GM19193 (cell line): ENCODE results near the gene P2RY2.

Experiments
- POLR2A ChIP-seq: IDR thresholded peaks from 4 replicates; pipeline ENCODE4 v1.6.1; 2011; ENCODE audit not compliant: insufficient read depth, insufficient read length; ENCODE audit errors: extremely low read depth

Gene P2RY2

DNA sequence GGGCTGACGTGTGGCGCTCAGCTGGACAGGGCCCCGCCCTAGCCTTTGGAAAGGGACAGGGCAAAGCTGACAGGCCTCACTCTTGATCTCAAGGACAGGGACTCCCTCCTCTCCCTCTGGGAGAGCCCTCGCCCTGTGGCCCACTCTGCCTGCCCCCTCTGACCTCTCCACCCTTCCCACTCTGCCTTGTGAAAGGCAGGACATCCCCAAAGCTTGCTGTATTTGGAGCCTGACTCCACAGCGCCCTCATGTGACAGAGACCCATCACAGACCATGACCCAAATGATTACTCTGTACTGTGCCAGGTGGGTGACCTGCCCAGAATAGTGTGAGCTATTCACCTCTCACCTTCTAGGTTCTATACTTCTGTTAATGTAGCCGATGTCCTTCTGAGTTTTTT is 18.8 kb downstream of the P2RY2 start:
- TF ChIP-seq POLR2A: no peak

DNA sequence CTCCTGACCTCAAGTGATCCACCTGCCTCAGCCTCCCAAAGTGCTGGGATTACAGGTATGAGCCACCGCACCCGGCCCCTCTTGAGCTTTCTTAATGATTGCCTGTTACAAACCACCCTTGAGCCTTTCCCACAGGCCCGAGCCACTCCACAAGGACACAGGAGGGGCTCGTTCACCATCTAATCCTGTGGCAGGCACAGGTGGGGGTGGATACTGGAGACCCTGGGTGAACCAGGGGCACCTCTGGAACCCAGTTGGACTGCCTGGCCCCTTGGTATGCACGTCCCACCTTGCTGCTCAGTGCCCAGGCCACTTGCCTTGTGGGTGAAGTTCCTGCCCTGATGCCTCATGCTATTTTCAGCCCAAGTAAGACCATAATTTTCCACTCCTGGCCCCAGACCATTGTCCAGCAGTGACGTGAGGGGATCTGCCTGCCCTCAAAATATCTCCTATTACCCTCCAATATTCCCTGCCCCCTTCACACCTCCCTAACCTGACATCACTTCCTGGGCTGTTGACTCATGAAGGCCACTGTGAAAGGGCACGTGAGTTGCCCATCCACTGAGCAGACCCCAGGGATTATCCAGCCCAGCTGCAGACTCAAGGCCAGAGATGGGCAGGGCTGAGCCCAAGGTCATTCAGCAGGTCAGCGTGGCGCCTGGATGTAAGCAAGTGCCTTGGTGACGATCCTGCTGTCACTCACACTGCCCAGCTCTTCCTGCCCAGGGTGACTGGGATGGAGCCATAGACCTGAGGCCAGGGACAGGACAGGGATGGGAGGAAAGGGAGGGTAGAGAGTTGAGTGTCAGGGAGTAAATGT is 19.6 kb downstream of the P2RY2 start:
- no peak for TF ChIP-seq POLR2A

DNA sequence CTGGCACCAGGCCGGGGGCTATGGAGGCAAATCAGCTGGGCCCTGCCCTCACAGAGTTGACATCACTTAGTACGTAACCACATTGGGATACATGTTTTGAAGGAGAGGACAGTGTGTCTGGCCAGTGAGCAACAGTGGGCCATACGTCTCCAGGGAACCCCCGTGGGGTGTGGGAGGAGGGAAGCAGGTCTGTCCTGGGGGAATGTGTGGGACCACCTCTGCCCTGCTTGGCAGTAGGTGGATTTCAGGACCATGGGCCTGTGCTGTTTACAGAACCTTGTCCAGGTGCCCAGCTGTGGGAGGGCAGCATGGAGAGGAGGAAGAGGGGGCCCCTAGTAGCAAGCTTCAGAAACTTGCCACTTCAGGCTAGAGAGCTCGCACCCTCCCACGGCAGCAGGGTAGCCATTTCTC is 21.0 kb downstream of the P2RY2 start:
- no peak for TF ChIP-seq POLR2A

DNA sequence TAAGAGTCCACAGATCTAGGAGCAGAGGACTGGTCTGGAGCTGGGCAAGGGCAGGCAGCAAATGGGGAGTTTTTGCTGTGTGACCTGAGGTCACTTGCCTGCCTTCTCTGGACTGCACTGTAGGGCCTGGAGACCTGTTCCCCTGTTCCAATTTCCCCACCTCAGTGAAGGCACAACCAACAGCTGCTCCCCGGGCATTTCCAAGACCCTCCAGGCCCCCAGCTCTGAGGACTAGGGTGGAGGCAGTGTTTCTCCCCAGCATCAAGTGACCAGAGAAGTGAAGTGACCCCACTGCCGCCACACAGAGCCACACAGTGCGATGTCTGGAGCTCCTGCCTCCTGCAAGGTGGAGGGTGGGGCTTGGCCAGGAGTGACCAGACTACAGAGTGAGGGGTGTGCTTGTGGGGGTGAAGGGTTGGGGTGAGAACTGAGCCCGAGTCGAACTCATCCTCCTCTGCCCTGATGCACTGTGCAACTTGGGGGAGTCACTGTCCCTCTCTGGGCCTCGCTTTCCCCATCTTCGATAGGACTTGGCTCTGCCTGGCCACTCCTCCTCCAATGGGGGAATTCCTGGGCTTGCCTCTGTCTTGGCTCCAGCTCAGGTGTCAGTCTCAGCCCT is 21.6 kb downstream of the P2RY2 start:
- TF ChIP-seq POLR2A: no peak

DNA sequence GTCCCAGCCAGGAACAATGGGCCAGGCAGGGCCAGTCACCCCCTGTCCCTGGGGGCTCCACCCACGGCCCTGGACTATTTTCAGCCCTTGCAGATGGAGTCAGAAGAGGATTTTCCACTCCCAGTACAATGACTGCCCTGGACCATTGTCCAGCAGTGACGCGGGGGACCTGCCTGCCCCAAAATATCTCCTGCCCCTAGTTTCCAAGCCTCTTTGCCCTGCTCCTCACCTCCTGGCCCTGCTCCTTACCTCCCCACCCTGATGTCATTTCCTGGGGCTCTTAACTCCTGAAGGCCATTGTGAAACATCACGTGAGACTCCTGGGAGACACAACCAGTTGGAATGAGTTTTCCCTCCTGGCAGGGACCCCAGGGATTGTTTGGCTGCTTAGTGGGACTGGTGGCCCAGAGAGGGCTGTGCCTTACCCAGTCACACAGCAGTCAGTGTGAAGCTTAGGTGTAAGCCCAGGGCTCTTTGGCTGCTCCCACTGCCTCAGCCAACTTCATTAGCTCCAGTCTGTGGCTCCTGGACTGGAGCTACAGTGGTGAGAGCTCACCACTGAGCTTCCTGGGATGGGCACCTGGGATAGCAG is 22.2 kb downstream of the P2RY2 start:
- TF ChIP-seq POLR2A: no peak

DNA sequence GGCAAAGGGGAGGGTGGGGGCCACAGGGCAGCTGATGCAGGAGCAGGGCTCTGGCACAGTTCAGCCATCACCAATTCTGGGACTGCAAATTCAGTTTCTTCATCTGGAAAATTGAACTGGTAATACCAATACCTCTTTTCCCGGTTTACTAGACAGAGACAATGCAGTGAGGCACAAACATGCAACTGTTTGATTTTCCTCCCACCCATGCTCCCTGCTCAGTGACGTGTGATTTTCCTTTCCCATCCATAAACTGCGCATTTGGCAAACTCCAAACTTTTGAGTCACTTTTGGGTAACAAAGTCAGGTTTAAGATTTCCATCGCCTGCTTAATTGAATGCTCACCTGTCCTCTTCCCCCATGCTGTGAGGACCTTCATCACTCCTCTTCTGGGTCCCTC is 23.2 kb downstream of the P2RY2 start:
- no peak for TF ChIP-seq POLR2A

DNA sequence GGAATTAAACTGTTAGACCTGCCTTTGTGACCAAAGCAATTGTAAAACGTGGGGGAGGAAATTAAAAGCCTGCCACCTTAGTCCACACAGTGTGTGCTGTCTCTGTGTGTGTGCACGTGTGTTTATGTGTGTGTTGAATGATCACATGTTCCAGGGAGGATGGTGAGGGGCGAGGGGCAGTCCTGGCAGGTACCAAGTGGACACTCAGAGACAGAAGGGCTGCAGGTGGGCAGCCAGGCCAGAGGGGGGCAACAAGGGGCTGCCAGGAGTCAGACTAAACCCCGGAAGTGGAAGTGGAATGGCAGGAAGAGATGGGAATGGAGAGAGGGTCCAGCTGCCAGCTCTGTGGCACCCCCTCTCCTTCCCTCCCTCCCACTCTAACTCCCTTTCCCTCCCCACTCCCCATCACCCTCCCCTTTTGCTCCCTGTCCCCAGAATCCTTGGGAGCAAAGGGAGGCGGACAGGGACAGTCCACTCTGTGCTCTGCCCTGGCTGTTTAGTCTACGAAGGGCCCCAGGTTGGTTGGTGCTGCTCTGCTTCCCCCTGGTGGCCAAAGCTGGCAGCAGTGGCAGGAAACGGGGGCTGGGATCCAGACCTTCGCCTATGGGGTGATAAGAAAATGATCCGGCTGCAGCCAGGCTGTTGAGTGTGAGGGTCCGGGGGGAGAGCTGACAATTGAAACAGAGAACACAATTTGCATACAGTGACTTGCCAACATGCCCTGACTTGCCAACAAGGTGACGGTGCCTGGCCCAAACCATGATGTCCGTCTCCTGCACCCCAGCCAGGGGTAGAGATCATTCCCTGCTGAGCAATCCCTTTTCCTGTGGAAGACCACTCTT is 24.4 kb downstream of the P2RY2 start:
- TF ChIP-seq POLR2A: no peak

DNA sequence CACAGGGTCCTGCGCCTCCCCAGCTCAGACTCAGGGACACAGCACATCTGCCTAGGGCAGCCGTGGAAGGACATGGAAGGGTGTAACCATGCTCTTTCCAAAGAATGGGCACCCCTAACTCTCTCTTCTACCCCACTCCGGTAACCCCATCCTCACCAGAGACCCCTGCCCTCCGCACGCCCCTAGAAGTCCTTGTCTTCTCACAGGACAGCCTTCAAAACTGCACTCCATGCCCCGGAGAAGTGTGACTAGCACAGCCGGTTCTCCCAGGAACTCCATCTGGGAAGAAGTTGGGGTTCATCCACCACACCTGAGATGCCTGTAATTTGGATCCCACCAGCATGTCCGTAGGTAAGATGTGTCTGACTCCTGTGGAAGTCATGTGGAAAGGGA is 25.0 kb downstream of the P2RY2 start:
- TF ChIP-seq POLR2A: no peak

DNA sequence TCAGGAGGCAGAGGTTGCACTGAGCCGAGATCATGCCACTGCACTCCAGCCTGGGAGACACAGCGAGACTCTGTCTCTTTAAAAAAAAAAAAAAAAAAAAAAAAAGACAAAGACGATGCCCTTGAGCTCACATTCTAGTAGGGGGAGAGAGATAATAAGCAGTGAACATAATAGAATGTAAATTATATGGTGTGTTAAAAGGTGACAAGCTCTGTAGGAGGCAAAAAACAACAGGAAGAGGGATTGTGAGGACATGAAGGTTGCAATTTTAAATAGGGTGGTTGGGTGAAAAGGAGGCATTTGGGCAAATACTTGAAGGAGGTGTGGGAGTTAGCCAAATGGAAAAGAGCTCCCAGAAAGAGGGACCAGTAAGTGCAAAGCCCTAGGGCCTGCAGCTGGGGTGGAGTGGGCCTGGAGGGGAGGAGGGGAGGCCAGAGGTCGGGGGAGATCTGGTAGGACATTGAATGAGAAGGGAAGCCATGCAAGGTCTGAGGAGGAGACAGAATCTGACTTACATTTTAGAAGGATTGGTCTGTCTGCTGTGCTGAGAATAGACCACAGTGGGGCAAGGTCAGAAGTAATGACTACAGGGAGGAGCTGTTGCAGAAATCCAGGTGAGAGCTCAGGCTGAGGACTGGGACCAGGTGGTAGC is 26.6 kb downstream of the P2RY2 start:
- TF ChIP-seq POLR2A: no peak

DNA sequence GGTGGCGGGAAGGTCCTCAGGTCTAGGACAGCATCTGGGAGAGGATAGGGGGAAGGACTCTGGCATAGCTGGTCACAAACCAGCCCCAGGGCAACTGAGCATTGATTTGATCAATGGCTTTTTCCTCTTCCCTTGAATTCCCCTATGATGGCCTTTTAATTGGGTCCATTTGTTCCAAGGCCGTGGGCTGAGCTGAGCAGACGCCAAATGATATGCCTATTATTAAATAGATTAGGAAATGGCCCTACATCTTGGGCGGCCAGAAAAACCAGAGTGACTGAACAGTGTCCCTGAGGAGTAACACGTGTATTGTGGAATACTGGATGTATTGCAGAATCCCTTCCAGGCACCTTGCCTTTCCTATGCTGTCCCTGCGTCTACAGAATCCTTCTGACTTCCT is 27.4 kb downstream of the P2RY2 start:
- TF ChIP-seq POLR2A: no peak

DNA sequence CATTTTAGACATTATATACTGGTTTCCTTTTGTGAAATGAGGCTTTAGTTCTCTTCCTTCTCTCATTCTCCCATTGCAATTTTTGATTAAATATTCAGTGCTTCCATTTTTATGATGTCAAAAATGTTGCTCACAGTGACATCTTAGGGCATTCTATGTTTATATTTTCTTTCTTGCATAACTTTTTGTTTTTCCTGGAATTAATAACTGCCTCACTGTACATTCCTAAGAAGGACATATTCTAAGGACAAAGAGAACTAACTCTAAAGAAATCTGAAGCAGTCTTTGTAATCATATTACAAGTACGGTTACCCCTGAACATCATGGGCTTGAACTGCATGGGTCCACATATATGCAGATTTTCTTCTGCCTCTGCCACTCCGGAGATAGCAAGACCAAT is 28.2 kb downstream of the P2RY2 start:
- TF ChIP-seq POLR2A: no peak

DNA sequence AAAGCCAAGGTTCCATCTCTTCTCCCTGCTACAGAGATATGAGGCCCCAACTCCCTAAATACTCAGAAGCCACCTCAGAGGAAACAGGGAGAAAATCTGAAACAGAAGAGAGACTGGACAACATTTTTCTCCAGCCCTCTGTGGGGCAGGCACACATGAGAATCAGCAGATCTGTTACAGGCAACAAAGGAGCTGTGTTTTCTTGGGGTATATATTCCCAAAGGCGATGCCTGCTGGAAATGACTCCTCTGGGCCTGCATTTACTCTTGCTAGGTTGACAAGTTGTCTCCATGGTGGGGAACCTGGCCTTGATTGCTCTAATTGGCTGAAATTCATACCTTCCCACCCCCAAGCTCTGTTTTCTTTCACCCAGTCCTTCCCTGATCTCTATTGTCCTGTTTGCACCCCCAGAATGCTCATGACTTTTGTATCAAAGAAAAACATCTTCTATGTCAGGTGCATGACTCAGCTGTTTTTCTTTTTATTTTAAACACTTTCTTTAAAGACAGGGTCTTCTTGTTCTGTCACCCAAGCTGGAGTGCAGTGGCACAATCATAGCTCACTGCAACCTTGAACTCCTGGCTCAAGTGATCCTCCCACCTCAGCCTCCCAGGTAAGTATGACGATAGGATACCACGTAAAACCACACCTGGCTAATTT is 30.6 kb downstream of the P2RY2 start:
- no peak for TF ChIP-seq POLR2A

DNA sequence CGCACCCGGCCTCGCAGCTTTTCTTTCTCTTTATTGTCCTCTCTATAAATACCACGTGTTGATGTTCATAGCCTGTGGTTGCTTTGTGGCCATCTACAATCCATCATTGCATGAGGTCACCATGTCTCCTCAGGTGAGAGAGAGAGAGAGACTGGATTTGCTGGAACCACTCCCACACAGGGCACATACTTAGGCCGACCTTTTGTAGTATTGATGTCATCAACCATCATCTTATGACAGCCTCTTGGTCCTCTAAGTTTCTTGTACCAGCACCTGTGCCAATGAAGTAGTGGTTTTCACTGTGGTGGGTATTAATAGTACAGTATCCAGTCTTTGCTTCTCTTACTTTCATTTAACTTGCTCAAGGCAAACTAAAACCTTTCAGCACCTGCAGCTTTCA is 31.2 kb downstream of the P2RY2 start:
- TF ChIP-seq POLR2A: no peak
